ENCODE results near the gene MMUT.

The MMUT gene

DNA sequence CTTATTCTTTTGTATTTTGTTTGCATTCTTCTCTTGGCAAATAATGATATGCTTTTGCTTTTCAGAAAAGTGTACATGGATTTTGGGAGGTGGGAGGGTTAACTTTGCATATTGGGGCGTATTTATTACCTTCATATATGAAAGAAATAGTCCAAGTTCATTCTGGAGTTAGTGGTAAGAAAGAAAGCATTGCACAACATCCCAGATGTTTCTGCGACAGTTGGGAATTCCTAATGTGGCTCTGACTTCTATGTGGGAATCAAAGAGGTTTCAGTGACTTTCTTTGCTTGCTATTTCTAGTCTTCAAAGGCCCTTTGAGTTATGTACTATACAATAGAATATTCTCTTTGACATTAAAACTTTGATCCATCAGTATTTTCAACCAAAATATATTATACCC is 78.1 kb downstream of the MMUT start:
- no peak overlapping the region for H3K4me3 ChIP-seq (ENCODE audit: low read depth, low read length)
- no peak for DNase-seq (ENCODE audit: low read depth)
- no peak for TF ChIP-seq CTCF (IDR thresholded peaks at IDR 0.05; ENCODE audit: low read depth, low read length, missing control alignments)
